ENCODE measurements around the gene CYP27A1.
"Not testable (repeated sequence)": the region's sequence is repeated elsewhere in the genome, so short reads cannot be mapped to it uniquely, and the experiment has no call there.

Gene CYP27A1

GRCh38 chr2:218831378-218831990 lies 49.5 kb downstream of the CYP27A1 start, which contains the start of gene PRKAG3:
TSS of gene PRKAG3 (minus strand) at chr2:218831803.
- DNase-seq (ENCODE audit: low read depth in 2 of 2) = no peak

GRCh38 chr2:218832081-218832480 lies 50.1 kb downstream of the CYP27A1 start:
- no peak for DNase-seq (ENCODE audit: low read depth in 2 of 2)

- no peak for DNase-seq (ENCODE audit: low read depth in 2 of 2)
Measured at GRCh38 chr2:218832520-218832919, 50.6 kb downstream of the CYP27A1 start.

DNA sequence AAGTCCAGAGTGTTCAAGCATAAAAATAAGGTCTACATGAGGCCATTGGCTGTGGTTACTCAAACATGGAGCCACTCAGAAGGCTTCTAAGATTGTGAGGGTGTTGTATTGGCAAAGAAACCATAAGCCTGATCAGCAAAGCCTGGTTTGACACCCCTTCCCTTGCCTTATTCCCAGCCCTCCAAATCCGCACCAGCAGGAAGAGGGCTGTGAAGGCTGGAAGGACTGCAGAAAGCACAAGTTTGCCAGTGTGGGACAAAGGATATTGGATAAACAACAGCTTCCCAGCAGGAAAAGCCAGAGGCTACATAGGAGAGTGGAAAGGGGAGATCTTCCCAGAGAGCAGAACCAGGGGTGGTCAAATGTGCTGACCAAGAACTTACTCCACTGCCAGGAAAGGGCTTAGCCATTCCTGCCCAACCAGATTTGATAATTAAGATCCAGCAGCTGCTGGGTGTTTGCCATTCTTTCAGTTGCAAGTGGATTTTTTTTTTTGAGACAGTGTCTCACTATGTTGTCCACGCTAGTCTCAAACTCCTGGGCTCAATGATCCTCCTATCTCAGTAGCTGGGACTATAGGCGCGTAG lies 51.2 kb downstream of the CYP27A1 start:
- DNase-seq (ENCODE audit: low read depth in 2 of 2) = no peak

DNA sequence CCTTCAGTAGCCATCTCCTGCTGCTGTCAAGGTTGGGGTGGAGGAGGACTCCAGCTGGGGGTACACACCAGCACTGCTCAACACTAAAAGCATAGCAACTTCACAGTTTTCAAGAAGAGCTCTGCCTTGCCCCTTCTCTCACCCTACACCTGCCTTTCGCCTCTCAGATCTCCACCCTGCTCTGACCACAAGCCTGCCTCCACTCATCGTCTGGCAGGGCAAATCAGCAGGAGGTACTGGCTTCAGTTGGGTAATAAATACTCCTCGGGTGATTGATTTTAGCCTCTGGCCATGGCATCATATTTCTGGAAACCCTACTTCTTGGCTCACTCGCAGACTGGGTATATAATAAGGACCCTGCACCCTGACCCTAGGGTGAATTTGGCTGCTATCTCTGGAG lies 52.7 kb downstream of the CYP27A1 start:
- no peak for DNase-seq (ENCODE audit: low read depth in 2 of 2)

DNA sequence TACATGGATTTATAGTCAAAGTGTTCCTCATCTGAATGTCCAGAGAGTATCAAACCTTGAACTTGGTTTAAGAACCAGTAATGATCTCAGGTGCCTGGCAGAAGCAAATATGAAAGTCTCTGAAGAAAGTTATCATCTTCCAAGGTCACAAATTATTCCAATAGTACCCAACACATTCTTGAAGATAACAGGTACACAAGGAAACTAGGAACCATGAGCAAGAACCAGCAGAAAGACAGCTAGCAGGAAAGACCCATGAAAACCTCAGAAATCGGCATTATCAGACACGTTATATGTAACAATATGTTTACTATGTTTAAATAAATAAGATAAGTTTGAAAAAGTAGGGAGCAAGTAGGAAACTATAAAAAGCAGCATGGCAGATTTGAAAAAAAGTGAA lies 55.5 kb downstream of the CYP27A1 start:
- DNase-seq (ENCODE audit: low read depth in 2 of 2) = no peak

DNA sequence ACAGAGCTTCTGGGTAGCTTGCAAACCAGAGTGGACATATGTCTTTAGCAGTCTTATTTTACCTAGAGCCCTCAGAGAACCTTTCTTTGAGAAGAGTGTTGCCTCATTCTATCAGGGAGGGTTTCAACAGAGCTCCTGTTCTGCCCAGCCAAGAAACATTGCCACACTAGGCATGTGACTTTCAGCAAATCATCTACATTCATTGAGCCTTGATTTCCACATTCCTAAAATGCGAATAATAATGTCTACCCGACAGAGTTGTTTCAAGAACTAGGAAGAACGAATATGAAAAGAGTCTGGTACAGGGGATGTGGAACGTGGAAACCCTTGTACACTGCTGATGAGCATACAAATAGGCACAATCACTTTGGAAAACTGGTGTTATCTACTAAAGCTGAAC lies 57.5 kb downstream of the CYP27A1 start:
- no peak for DNase-seq (ENCODE audit: low read depth in 2 of 2)

GRCh38 chr2:218839888-218840287 lies 57.9 kb downstream of the CYP27A1 start:
- DNase-seq (ENCODE audit: low read depth in 2 of 2) = no peak

- DNase-seq (ENCODE audit: low read depth in 2 of 2) = not testable (repeated sequence)
Measured at GRCh38 chr2:218844334-218844733, 62.4 kb downstream of the CYP27A1 start.

- not testable (repeated sequence) for DNase-seq (ENCODE audit: low read depth in 2 of 2)
Measured at GRCh38 chr2:218846963-218847362, 65.0 kb downstream of the CYP27A1 start.

DNA sequence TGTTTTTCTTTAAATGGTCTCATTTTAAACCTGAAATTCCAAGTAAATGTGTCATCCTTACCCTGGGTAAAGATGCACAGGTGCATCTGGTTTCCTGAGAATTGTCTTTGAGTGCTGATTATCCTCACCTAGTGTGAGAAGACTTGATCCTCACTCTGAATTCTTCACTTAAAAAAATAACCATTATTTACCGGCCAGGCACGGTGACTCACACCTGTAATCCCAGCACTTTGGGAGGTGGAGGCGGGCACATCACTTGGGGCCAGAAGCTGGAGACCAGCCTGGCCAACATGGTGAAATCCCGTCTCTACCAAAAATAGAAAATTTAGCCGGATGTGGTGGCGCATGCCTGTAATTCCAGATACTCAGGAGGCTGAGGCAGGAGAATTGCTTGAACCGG lies 67.8 kb downstream of the CYP27A1 start:
- no peak for DNase-seq (ENCODE audit: low read depth in 2 of 2)

GRCh38 chr2:218850796-218851195 lies 68.8 kb downstream of the CYP27A1 start:
- no peak for DNase-seq (ENCODE audit: low read depth in 2 of 2)

DNA sequence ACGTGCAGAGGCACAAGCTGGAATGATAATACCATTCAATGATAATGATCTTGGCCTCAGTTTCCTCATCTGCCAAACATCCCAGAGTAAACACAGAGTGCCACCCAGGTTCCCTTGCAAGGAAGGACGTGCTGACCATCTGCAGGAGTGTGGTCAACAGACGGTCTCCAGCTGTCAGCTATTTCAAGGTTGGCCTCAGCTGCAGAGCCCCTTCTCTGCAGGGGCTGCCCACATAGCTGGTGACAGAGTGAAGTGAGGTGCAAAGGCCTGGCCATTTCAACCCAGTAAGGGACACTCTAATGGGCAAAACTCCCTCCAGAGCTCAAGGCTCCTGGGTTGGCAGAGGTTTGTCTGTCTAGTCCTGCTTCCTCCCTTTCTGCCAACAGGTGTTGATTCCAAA lies 69.3 kb downstream of the CYP27A1 start:
- no peak for DNase-seq (ENCODE audit: low read depth in 2 of 2)

GRCh38 chr2:218852911-218853667 lies 71.1 kb downstream of the CYP27A1 start:
- peak; percentile 33 to 41 for DNase-seq (ENCODE audit: low read depth in 2 of 2)

- DNase-seq (ENCODE audit: low read depth in 2 of 2) = no peak
Measured at GRCh38 chr2:218853766-218854165, 71.8 kb downstream of the CYP27A1 start.

GRCh38 chr2:218854860-218855259 lies 72.9 kb downstream of the CYP27A1 start:
- no peak for DNase-seq (ENCODE audit: low read depth in 2 of 2)

- no peak for DNase-seq (ENCODE audit: low read depth in 2 of 2)
Measured at GRCh38 chr2:218855305-218856166, 73.6 kb downstream of the CYP27A1 start.

- no peak for DNase-seq (ENCODE audit: low read depth in 2 of 2)
Measured at GRCh38 chr2:218856167-218856895, 74.4 kb downstream of the CYP27A1 start.

DNA sequence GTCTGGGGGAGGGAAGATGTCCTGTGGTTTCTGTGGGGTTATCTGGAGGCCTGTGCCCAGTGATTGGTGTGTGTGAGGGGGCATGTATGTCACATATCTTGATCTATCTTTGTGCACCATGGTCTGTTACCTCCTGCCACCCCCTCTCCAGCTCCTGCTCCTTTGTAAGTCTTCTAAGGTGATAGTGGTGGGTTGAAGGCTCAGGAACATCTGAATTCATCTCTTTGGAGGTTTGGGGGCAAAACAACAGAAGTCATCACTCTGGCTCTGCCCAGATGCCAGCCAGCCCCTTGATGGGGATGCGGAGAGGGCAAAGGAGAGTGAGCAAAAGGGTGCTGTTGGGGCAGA lies 74.9 kb downstream of the CYP27A1 start:
- no peak for DNase-seq (ENCODE audit: low read depth in 2 of 2)

DNA sequence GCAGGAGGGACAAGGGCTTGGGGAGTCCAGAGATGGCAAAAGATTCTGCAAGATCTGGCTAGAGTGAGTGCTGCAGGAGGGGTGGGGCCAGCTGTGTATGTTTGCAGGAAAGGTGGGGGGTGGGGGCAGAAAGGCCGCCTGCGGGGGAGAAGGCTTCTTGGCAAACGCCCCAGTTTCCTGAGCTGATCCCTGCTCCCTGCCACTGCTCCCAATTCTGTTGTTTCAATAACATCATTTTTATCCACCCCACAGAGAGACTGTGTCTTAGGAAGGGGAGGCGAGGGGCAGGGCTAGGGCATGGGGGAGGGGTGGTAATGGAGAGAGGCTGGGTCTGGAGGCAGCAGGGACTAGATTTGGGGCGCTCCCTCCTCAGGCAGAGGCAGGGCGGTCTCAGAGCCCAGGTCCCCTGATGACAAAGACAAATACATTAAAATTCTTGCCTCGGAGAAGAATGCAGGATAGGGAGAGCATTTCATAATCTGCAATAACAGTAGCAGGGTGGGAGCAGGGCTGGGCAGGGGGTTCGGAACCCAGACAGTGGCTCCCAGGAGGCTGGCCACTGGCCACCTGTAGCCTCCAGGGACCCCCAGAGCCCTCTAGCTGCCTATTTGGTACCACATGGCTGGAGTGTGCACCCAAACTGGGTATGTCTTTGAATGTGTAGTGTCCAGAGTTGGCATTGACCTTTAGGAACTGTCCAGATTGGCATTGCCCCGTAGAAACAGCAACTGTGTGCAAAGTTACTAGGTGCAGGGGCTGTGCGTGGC lies 75.6 kb downstream of the CYP27A1 start:
- no peak for DNase-seq (ENCODE audit: low read depth in 2 of 2)

DNA sequence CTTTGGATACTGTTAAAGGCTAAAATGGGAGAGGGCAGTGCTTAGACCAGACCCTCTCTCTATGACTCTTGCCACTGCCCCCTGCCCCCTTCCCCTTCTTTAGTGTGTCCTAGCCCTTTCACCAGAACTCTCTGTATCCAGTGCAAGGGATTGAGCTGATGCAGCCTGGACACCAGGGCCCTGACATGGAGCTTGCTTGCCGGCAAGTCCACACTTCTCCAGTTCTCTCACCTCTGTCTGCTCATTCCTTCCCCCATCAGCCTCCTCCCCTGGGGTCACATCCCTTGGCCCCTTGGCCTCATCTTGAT lies 76.1 kb downstream of the CYP27A1 start:
- DNase-seq (ENCODE audit: low read depth in 2 of 2) = no peak
